Measurements from ENCODE around the gene DNMT1.

The DNMT1 gene

DNA sequence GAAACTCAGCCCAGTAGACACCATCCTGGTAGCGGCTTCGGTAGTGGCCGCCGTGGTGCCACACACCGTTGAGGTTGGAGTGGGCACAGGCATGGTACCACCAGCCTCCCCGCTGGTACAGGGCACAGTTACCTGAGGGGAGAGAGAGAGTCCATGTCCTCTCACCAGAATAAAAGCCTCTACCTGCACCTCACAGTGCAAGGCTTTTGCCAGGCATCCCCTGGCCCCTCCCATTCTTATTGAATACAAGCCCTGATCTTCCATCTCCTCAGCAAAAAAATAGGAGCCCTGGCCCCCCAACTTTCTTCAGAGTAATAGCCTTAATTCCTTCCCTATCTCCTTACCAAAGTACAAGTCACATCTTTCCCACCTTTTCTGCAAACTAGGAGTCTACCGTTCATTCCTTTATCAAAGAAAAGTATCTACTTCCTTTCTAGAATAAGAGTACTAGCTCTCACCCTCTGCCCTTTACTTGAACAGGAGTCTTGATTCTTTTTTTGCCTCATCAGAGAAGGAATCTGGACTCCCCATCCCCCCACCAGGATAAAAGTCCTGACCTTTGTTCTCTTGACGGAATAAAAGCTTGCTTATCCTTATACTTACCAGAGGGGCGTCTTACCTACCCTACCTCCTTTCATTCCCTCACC lies 102.0 kb downstream of the DNMT1 start:
- no peak for DNase-seq (ENCODE audit: low read depth)

GRCh38 chr19:10091895-10092641 lies 102.7 kb downstream of the DNMT1 start:
- no peak for DNase-seq (ENCODE audit: low read depth)

GRCh38 chr19:10091370-10091687 lies 103.4 kb downstream of the DNMT1 start:
- DNase-seq (ENCODE audit: low read depth) = no peak

- no peak for DNase-seq (ENCODE audit: low read depth)
Observed at GRCh38 chr19:10089801-10090375, 104.9 kb downstream of the DNMT1 start.

- DNase-seq (ENCODE audit: low read depth) = no peak
Observed at GRCh38 chr19:10088949-10089554, 105.7 kb downstream of the DNMT1 start.

- DNase-seq (ENCODE audit: low read depth) = no peak
Observed at GRCh38 chr19:10087296-10088061, 107.3 kb downstream of the DNMT1 start.

- no peak for DNase-seq (ENCODE audit: low read depth)
Observed at GRCh38 chr19:10086591-10087192, 108.1 kb downstream of the DNMT1 start.

- peak; percentile 33 for DNase-seq (ENCODE audit: low read depth)
Observed at GRCh38 chr19:10085641-10086590, 108.8 kb downstream of the DNMT1 start, which contains the start of gene SHFL. Gene SHFL, plus strand, starts transcription at chr19:10086317. Its CDS starts 111 bp downstream, at chr19:10086428.

DNA sequence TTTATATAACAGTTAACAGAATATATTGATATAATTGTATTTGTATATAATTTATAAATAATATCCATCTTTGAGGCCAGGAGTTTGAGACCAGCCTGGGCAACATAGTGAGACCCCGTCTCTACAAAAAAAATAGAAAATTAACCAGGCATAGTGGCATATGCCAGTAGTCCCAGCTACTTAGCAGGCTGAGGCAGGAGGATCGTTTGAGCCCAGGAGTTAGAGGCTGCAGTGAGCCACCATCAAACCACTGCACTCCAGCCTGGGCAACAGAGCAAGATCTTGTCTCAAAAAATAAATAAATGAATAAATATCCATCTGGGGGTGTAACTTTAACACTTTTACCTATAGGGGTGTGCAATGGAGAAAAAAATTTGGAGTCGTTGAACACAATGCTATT lies 110.0 kb downstream of the DNMT1 start:
- no peak for DNase-seq (ENCODE audit: low read depth)

DNA sequence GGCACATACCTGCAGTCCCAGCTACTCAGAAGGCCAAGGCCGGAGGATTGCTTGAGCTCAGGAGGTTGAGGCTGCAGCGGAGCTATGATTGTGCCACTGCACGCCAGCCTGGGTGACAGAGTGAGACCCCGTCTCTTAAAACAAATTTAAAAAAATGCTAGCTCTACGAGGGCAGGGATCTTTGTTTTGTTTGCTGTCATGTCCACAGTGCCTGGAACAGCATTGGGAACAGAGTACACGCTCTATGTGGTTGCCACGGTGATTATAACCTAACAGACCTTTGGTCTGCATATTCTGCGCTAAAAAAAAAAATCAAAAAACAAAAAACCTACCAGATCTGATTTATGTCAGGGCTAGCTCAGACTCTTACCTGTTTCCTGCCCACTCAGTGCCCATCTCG lies 110.8 kb downstream of the DNMT1 start:
- DNase-seq (ENCODE audit: low read depth) = no peak

Data from fibroblast of the conjunctiva (primary cell).